ENCODE measurements around the gene PPP1R2C.

The PPP1R2C gene

GRCh38 chrX:42739741-42740140 lies 38.2 kb downstream of the PPP1R2C start:
- H3F3A ChIP-seq (ENCODE audit: insufficient read depth): no peaks in the 10 kb centered on the region
- no peak overlapping the region for H3K27ac ChIP-seq (ENCODE audit: low read depth, low read length)
- H2AFZ ChIP-seq (ENCODE audit: low read depth, low read length, severe bottlenecking): peak overlapping the region; percentile 90
- H3K79me2 ChIP-seq (ENCODE audit: insufficient read depth, low read length): no peaks in the 10 kb centered on the region
- H3K9me3 ChIP-seq (ENCODE audit: insufficient read depth, low read length): no peaks in the 10 kb centered on the region
- H3K9me2 ChIP-seq (replicated peaks; ENCODE audit: insufficient read depth, low read length): no peaks in the 10 kb centered on the region
- H3K27me3 ChIP-seq (ENCODE audit: low read length): no peaks in the 10 kb centered on the region
- no peaks in the 10 kb centered on the region for H4K20me1 ChIP-seq (ENCODE audit: low read depth, low read length)
- no peak overlapping the region for H3K9ac ChIP-seq (ENCODE audit: low read length)
- H3K4me2 ChIP-seq (ENCODE audit: low read depth, low read length, poor library complexity, severe bottlenecking): no peak overlapping the region
- no peaks in the 10 kb centered on the region for H3K36me3 ChIP-seq (ENCODE audit: low read length)
- no peak overlapping the region for H3K4me3 ChIP-seq (ENCODE audit: insufficient read depth, low read length, poor library complexity, severe bottlenecking)
- TF ChIP-seq EZH2phosphoT487 (conservative IDR thresholded peaks at IDR 0.05; ENCODE audit: low read length) (no peak), CTCF (IDR thresholded peaks at IDR 0.05; ENCODE audit: insufficient read depth, low read length, poor library complexity, severe bottlenecking) (no peak)

GRCh38 chrX:42739258-42739657 lies 38.7 kb downstream of the PPP1R2C start:
- Histone ChIP-seq H3K27ac (ENCODE audit: low read depth, low read length) (no peak overlapping the region), H3K27me3 (ENCODE audit: low read length) (no peaks in the 10 kb centered on the region), H3K9me3 (ENCODE audit: insufficient read depth, low read length) (no peaks in the 10 kb centered on the region), H3K9me2 (replicated peaks; ENCODE audit: insufficient read depth, low read length) (no peaks in the 10 kb centered on the region), H3F3A (ENCODE audit: insufficient read depth) (no peaks in the 10 kb centered on the region), H3K79me2 (ENCODE audit: insufficient read depth, low read length) (no peaks in the 10 kb centered on the region), H4K20me1 (ENCODE audit: low read depth, low read length) (no peaks in the 10 kb centered on the region), H3K4me3 (ENCODE audit: insufficient read depth, low read length, poor library complexity, severe bottlenecking) (no peak overlapping the region), H2AFZ (ENCODE audit: low read depth, low read length, severe bottlenecking) (peak overlapping the region; percentile 90), H3K36me3 (ENCODE audit: low read length) (no peaks in the 10 kb centered on the region), H3K4me2 (ENCODE audit: low read depth, low read length, poor library complexity, severe bottlenecking) (no peak overlapping the region), H3K9ac (ENCODE audit: low read length) (no peak overlapping the region)
- no peak for TF ChIP-seq EZH2phosphoT487 (conservative IDR thresholded peaks at IDR 0.05; ENCODE audit: low read length)
- TF ChIP-seq CTCF (IDR thresholded peaks at IDR 0.05; ENCODE audit: insufficient read depth, low read length, poor library complexity, severe bottlenecking): no peak

- no peak overlapping the region for H3K4me3 ChIP-seq (ENCODE audit: insufficient read depth, low read length, poor library complexity, severe bottlenecking)
- no peak overlapping the region for H3K4me2 ChIP-seq (ENCODE audit: low read depth, low read length, poor library complexity, severe bottlenecking)
- H3K36me3 ChIP-seq (ENCODE audit: low read length): no peaks in the 10 kb centered on the region
- no peaks in the 10 kb centered on the region for H3K27me3 ChIP-seq (ENCODE audit: low read length)
- H3K9me2 ChIP-seq (replicated peaks; ENCODE audit: insufficient read depth, low read length): no peaks in the 10 kb centered on the region
- no peak overlapping the region for H3K9ac ChIP-seq (ENCODE audit: low read length)
- H4K20me1 ChIP-seq (ENCODE audit: low read depth, low read length): no peaks in the 10 kb centered on the region
- H3K27ac ChIP-seq (ENCODE audit: low read depth, low read length): no peak overlapping the region
- H3F3A ChIP-seq (ENCODE audit: insufficient read depth): no peaks in the 10 kb centered on the region
- no peak overlapping the region for H2AFZ ChIP-seq (ENCODE audit: low read depth, low read length, severe bottlenecking)
- TF ChIP-seq CTCF (IDR thresholded peaks at IDR 0.05; ENCODE audit: insufficient read depth, low read length, poor library complexity, severe bottlenecking) (no peak), EZH2phosphoT487 (conservative IDR thresholded peaks at IDR 0.05; ENCODE audit: low read length) (no peak)
- no peaks in the 10 kb centered on the region for H3K9me3 ChIP-seq (ENCODE audit: insufficient read depth, low read length)
- H3K79me2 ChIP-seq (ENCODE audit: insufficient read depth, low read length): no peaks in the 10 kb centered on the region
These were observed 39.4 kb downstream of the PPP1R2C start for GRCh38 chrX:42738552-42738951.

Measured in SU-DHL-6 (cell line).